NCI-H2029 treated with DMSO at 0.1 percent for 48 hours (cell line): Measurements from ENCODE around the gene ITLN2.
"Not testable (repeated sequence)": the region's sequence is repeated elsewhere in the genome, so short reads cannot be mapped to it uniquely, and the experiment has no call there.

Source experiments
- DNase-seq: peaks from one replicate; lab custom pipeline; 2025; lab: John Stamatoyannopoulos, UW

ITLN2 gene

GRCh38 chr1:160953030-160953429 is 1.6 kb downstream of the ITLN2 start:
- no peak for DNase-seq

- no peak for DNase-seq
These were observed 2.5 kb downstream of the ITLN2 start for GRCh38 chr1:160952129-160952510.

- peak; percentile 32 for DNase-seq
These were observed 3.0 kb downstream of the ITLN2 start for GRCh38 chr1:160951443-160952128.

GRCh38 chr1:160950657-160951056 is 4.0 kb downstream of the ITLN2 start:
- no peak for DNase-seq

- no peak for DNase-seq
These were observed 4.7 kb downstream of the ITLN2 start for GRCh38 chr1:160949881-160950280.

GRCh38 chr1:160949216-160949880 is 5.3 kb downstream of the ITLN2 start:
- peak; percentile 23 for DNase-seq

- not testable (repeated sequence) for DNase-seq
These were observed 7.3 kb downstream of the ITLN2 start for GRCh38 chr1:160947174-160947759.

- not testable (repeated sequence) for DNase-seq
These were observed 8.7 kb downstream of the ITLN2 start for GRCh38 chr1:160945881-160946280.

- no peak for DNase-seq
These were observed 9.5 kb downstream of the ITLN2 start for GRCh38 chr1:160945079-160945478.

- no peak for DNase-seq
These were observed 11.7 kb downstream of the ITLN2 start for GRCh38 chr1:160942926-160943325.

GRCh38 chr1:160936666-160937065 is 17.9 kb downstream of the ITLN2 start:
- not testable (repeated sequence) for DNase-seq

- no peak for DNase-seq
These were observed 18.9 kb downstream of the ITLN2 start for GRCh38 chr1:160935527-160936258.

GRCh38 chr1:160933305-160933704 is 21.3 kb downstream of the ITLN2 start:
- DNase-seq: not testable (repeated sequence)

GRCh38 chr1:160925652-160926244 is 28.9 kb downstream of the ITLN2 start:
- DNase-seq: no peak

GRCh38 chr1:160924791-160925651 is 29.6 kb downstream of the ITLN2 start:
- no peak for DNase-seq

GRCh38 chr1:160916666-160917065 is 37.9 kb downstream of the ITLN2 start:
- DNase-seq: no peak

- not testable (repeated sequence) for DNase-seq
These were observed 41.4 kb downstream of the ITLN2 start for GRCh38 chr1:160913229-160913628.

- DNase-seq: no peak
These were observed 42.7 kb downstream of the ITLN2 start for GRCh38 chr1:160911925-160912324.

GRCh38 chr1:160911441-160911840 is 43.2 kb downstream of the ITLN2 start:
- DNase-seq: no peak

- no peak for DNase-seq
These were observed 44.3 kb downstream of the ITLN2 start for GRCh38 chr1:160910170-160910750.

- no peak for DNase-seq
These were observed 46.6 kb downstream of the ITLN2 start for GRCh38 chr1:160907976-160908375.
